NT2/D1 (cell line): ENCODE measurements around the gene ADISSP.

Experiments
- DNase-seq: peaks from one replicate; pipeline ENCODE4 v3.0.0-alpha.2; 2011; ENCODE audit warnings: low read depth, low spot score
- H3K27me3 ChIP-seq: 2 replicates; pipeline ENCODE4 v1.6.0; 2011; ENCODE audit warnings: mild to moderate bottlenecking; ENCODE audit not compliant: insufficient read length, insufficient read depth
- H3K36me3 ChIP-seq: 2 replicates; pipeline ENCODE4 v1.6.1; 2011; ENCODE audit warnings: mild to moderate bottlenecking, low read length, mixed read lengths; ENCODE audit not compliant: insufficient read depth, insufficient read length
- H3K4me1 ChIP-seq: 2 replicates; pipeline ENCODE4 v1.5.1; 2011; ENCODE audit not compliant: insufficient read depth, insufficient read length
- H3K4me3 ChIP-seq: 2 replicates; pipeline ENCODE4 v1.5.1; 2011; ENCODE audit warnings: low read depth; ENCODE audit not compliant: insufficient read length
- H3K9ac ChIP-seq: 2 replicates; pipeline ENCODE4 v1.6.0; 2011; ENCODE audit warnings: low read depth; ENCODE audit not compliant: insufficient read length
- H3K9me3 ChIP-seq: 2 replicates; pipeline ENCODE4 v1.5.1; 2011; ENCODE audit warnings: mild to moderate bottlenecking, low read length; ENCODE audit not compliant: insufficient read depth
- SUZ12 ChIP-seq: IDR thresholded peaks from 2 replicates; pipeline ENCODE4 v1.6.1; 2011; ENCODE audit not compliant: insufficient read length, insufficient read depth; ENCODE audit errors: extremely low read depth
- YY1 ChIP-seq: IDR thresholded peaks from 2 replicates; pipeline ENCODE4 v1.6.1; 2011; ENCODE audit not compliant: insufficient read length, insufficient read depth
- ZNF274 ChIP-seq: IDR thresholded peaks from 2 replicates; pipeline ENCODE4 v1.6.1; 2011; ENCODE audit warnings: mild to moderate bottlenecking, low read depth, low read length

Gene ADISSP

GRCh38 chr20:3777381-3777715 is 9.8 kb upstream of the ADISSP start:
- peak overlapping the region; percentile 44 for H3K4me3 ChIP-seq
- peak overlapping the region; percentile 79 for H3K9ac ChIP-seq
- no peak for TF ChIP-seq YY1
- no peak for TF ChIP-seq SUZ12
- no peak for TF ChIP-seq ZNF274
- H3K27me3 ChIP-seq: peaks cover 55% of the 10 kb centered on the region
- H3K9me3 ChIP-seq: no peaks in the 10 kb centered on the region
- H3K4me1 ChIP-seq: peaks cover 2% of the 10 kb centered on the region
- DNase-seq: no peak
- H3K36me3 ChIP-seq: no peaks in the 10 kb centered on the region

GRCh38 chr20:3775457-3776108 is 8.0 kb upstream of the ADISSP start:
- H3K27me3 ChIP-seq: peaks cover 53% of the 10 kb centered on the region
- no peaks in the 10 kb centered on the region for H3K36me3 ChIP-seq
- H3K9me3 ChIP-seq: no peaks in the 10 kb centered on the region
- no peak overlapping the region for H3K9ac ChIP-seq
- no peak overlapping the region for H3K4me3 ChIP-seq
- no peaks in the 10 kb centered on the region for H3K4me1 ChIP-seq
- no peak for DNase-seq
- TF ChIP-seq SUZ12 (no peak), ZNF274 (no peak), YY1 (no peak)

GRCh38 chr20:3771552-3772058 is 4.1 kb upstream of the ADISSP start:
- TF ChIP-seq ZNF274 (no peak), SUZ12 (no peak), YY1 (no peak)
- no peaks in the 10 kb centered on the region for H3K9me3 ChIP-seq

GRCh38 chr20:3768342-3769130 is 983 bp upstream of the ADISSP start:
- H3K4me3 ChIP-seq: peak overlapping the region; percentile 86
- H3K9me3 ChIP-seq: no peaks in the 10 kb centered on the region

More at GRCh38 chr20:3771552-3772058, 4.1 kb upstream of the ADISSP start:
- no peaks in the 10 kb centered on the region for H3K4me1 ChIP-seq
- peaks cover 16% of the 10 kb centered on the region for H3K27me3 ChIP-seq
- DNase-seq: no peak
- no peak overlapping the region for H3K9ac ChIP-seq
- no peak overlapping the region for H3K4me3 ChIP-seq
- H3K36me3 ChIP-seq: peaks cover under 1% of the 10 kb centered on the region

GRCh38 chr20:3767110-3767426 is 485 bp downstream of the ADISSP start:
- Histone ChIP-seq H3K4me1 (peaks cover 6% of the 10 kb centered on the region), H3K27me3 (no peaks in the 10 kb centered on the region), H3K9ac (peak overlapping the region; percentile 89), H3K36me3 (peaks cover 23% of the 10 kb centered on the region), H3K4me3 (peak overlapping the region; percentile 86), H3K9me3 (no peaks in the 10 kb centered on the region)
- DNase-seq: no peak
- TF ChIP-seq SUZ12 (no peak), ZNF274 (no peak), YY1 (no peak)

More at GRCh38 chr20:3768342-3769130, 983 bp upstream of the ADISSP start:
- TF ChIP-seq SUZ12 (no peak), ZNF274 (no peak), YY1 (no peak)
- peak; percentile 68 for DNase-seq
- H3K36me3 ChIP-seq: peaks cover 22% of the 10 kb centered on the region
- H3K4me1 ChIP-seq: peaks cover 6% of the 10 kb centered on the region
- no peaks in the 10 kb centered on the region for H3K27me3 ChIP-seq
- peak overlapping the region; percentile 52 for H3K9ac ChIP-seq

GRCh38 chr20:3766422-3767109 is 987 bp downstream of the ADISSP start:
- Histone ChIP-seq H3K4me3 (peak overlapping the region; percentile 86), H3K4me1 (peaks cover 6% of the 10 kb centered on the region), H3K27me3 (no peaks in the 10 kb centered on the region), H3K36me3 (peaks cover 23% of the 10 kb centered on the region), H3K9ac (peak overlapping the region; percentile 89), H3K9me3 (no peaks in the 10 kb centered on the region)
- no peak for TF ChIP-seq ZNF274
- TF ChIP-seq YY1: no peak
- TF ChIP-seq SUZ12: no peak
- no peak for DNase-seq
